OCI-LY3 (cell line): ENCODE results near the gene C11orf68.

Experiments used
- EZH2phosphoT487 ChIP-seq: fragments of 200-600 bp; shearing (Covaris generic); IDR thresholded peaks from 2 replicates; pipeline ENCODE4 v1.6.1; 2018; ENCODE audit warnings: antibody characterized with exemption, mixed run types, low read depth
- TF ChIP-seq, protein P1 (sequence below): fragments of 200-600, 300-600 bp; sonication (generic); IDR thresholded peaks from 2 replicates; pipeline ENCODE4 v1.5.1; 2014; ENCODE audit warnings: antibody characterized with exemption, low read length, low read depth

GRCh38 chr11:65964906-65965305 is 46.0 kb upstream of the C11orf68 start:
- TF ChIP-seq, protein P1, sequence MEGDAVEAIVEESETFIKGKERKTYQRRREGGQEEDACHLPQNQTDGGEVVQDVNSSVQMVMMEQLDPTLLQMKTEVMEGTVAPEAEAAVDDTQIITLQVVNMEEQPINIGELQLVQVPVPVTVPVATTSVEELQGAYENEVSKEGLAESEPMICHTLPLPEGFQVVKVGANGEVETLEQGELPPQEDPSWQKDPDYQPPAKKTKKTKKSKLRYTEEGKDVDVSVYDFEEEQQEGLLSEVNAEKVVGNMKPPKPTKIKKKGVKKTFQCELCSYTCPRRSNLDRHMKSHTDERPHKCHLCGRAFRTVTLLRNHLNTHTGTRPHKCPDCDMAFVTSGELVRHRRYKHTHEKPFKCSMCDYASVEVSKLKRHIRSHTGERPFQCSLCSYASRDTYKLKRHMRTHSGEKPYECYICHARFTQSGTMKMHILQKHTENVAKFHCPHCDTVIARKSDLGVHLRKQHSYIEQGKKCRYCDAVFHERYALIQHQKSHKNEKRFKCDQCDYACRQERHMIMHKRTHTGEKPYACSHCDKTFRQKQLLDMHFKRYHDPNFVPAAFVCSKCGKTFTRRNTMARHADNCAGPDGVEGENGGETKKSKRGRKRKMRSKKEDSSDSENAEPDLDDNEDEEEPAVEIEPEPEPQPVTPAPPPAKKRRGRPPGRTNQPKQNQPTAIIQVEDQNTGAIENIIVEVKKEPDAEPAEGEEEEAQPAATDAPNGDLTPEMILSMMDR = no peak
- TF ChIP-seq EZH2phosphoT487 = no peak
